ELF-1 (cell line): Measurements from ENCODE around the gene SH3BP4.
A peak's percentile ranks its signal among the peaks of the same experiment; 100 is the strongest.

ENCODE experiments used
- DNase-seq: peaks from one replicate; pipeline ENCODE4 v3.0.0-alpha.2; 2016; ENCODE audit warnings: low read depth, low spot score

SH3BP4 gene

DNA sequence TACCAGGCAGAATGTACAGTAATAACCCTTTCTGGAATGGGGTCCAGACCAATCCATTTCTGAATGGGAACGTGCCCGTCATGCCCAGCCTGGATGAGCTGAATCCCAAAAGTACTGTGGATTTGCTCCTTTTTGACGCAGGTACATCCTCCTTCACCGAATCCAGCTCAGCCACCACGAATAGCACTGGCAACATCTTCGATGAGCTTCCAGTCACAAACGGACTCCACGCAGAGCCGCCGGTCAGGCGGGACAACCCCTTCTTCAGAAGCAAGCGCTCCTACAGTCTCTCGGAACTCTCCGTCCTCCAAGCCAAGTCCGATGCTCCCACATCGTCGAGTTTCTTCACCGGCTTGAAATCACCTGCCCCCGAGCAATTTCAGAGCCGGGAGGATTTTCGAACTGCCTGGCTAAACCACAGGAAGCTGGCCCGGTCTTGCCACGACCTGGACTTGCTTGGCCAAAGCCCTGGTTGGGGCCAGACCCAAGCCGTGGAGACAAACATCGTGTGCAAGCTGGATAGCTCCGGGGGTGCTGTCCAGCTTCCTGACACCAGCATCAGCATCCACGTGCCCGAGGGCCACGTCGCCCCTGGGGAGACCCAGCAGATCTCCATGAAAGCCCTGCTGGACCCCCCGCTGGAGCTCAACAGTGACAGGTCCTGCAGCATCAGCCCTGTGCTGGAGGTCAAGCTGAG is 89.6 kb downstream of the SH3BP4 start:
- no peak for DNase-seq

DNA sequence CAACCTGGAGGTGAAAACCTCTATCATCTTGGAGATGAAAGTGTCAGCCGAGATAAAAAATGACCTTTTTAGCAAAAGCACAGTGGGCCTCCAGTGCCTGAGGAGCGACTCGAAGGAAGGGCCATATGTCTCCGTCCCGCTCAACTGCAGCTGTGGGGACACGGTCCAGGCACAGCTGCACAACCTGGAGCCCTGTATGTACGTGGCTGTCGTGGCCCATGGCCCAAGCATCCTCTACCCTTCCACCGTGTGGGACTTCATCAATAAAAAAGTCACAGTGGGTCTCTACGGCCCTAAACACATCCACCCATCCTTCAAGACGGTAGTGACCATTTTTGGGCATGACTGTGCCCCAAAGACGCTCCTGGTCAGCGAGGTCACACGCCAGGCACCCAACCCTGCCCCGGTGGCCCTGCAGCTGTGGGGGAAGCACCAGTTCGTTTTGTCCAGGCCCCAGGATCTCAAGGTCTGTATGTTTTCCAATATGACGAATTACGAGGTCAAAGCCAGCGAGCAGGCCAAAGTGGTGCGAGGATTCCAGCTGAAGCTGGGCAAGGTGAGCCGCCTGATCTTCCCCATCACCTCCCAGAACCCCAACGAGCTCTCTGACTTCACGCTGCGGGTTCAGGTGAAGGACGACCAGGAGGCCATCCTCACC is 90.2 kb downstream of the SH3BP4 start:
- no peak for DNase-seq

DNA sequence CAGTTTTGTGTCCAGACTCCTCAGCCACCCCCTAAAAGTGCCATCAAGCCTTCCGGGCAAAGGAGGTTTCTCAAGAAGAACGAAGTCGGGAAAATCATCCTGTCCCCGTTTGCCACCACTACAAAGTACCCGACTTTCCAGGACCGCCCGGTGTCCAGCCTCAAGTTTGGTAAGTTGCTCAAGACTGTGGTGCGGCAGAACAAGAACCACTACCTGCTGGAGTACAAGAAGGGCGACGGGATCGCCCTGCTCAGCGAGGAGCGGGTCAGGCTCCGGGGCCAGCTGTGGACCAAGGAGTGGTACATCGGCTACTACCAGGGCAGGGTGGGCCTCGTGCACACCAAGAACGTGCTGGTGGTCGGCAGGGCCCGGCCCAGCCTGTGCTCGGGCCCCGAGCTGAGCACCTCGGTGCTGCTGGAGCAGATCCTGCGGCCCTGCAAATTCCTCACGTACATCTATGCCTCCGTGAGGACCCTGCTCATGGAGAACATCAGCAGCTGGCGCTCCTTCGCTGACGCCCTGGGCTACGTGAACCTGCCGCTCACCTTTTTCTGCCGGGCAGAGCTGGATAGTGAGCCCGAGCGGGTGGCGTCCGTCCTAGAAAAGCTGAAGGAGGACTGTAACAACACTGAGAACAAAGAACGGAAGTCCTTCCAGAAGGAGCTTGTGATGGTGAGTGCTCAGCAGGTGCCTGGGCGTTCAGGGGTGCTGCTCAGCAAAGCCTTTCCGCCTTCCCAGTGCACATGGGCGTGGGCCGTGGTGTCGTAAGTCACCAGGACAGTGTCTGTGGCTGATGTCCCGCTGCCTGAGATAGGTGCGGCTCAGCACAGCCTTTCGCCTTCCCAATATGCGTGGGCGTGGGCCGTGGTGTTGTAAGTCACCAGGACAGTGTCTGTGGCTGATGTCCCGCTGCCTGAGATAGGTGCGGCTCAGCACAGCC is 91.0 kb downstream of the SH3BP4 start:
- no peak for DNase-seq

DNA sequence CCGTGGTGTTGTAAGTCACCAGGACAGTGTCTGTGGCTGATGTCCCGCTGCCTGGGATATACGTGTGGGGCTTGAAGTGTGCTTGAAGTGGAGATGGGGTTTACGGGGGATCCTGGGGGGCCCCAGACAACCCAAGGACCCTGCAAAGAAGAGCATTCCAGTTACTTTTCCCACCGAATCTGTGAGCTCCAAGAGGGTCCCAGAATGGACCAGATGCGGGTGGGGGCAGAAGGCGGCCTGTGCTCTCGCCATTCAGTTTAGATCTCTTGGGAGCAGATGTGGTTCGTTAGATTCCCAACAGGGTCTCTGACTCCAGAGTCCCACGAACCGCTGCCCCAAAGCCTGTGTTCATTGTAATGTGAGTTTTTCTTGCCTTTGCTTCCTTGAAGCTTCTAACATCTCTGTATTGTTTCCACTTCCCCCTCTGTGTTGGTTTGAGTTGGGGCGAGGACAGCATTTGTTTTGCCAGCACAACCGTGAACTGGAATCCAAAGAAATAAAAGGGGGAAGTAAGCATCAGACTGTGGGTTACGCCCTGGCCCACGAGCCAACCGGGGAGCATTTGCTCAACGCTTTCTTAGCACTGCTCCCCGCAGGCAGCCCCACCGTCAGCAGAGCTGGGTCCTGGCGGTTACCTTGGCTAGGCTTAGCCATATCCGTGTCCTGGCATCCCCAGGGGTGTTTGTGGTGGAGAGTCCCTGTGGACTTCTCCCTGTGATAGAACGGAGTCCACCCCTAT is 92.1 kb downstream of the SH3BP4 start:
- DNase-seq: no peak

DNA sequence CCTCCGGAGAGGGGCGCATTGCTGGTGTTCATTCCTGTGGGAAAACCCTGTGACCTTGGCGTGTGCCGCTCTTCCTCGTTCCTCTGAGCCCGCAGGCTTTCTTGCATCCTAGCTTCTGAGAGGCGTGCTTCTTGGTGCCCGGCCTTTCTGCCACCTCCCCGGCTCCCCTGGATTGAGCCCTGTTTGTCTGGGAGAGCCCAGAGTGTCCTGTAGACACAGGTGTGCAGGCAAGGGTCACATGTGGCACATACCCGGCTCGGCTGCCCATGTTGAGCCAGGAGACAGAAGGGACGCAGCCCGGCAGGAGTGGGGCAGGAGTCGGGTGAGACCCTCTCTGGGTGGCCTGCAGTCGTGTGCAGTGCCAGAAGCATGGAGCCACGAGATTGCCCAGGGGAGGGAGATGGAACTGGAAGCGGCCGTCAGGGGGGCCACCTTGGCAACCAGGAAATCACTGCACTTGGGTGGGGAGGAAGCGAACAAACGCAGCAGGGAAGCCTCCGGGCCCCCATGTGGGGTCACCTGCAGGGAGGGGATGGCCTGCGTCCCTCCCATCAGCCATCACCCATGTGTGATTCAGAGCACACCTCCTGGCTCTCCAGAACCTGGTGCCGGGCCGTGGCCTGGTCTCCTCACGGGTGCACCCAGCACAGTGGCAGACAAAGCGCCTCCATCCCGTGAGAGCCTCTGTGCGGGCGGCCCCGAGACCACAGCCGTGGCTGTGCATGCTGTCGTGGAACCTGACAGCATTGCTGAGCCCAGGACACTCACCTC is 92.9 kb downstream of the SH3BP4 start:
- no peak for DNase-seq

DNA sequence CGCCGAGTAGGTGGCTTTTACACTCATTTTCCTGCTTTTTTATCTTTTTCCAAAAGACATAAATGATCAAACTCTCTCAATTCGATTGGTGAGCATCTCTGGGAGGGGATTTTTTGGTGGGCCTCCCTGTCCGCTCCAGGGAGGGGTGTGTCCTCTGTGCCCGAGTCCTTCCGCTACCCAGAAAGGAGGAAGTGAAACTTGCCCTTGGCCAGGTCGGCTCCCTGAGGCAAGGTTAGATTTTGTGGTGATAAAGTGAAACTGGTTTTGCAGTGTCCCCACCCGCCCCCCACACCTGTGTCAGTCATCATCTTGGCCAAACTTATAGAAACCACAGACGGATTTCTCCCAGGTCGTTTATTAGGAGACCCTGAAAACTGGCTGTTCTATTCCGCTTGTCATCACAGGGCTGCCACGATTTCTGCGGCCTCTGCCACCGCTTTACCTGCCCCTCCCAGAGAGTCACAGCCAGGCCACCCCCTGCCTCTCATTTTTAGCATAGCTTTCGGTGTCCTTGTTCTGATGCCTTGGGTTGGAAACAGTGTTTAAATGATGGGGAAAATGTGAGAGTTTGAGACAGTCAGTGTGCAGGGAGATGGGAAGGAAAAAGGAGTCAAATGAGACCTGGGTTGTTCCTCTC is 93.6 kb downstream of the SH3BP4 start:
- no peak for DNase-seq

DNA sequence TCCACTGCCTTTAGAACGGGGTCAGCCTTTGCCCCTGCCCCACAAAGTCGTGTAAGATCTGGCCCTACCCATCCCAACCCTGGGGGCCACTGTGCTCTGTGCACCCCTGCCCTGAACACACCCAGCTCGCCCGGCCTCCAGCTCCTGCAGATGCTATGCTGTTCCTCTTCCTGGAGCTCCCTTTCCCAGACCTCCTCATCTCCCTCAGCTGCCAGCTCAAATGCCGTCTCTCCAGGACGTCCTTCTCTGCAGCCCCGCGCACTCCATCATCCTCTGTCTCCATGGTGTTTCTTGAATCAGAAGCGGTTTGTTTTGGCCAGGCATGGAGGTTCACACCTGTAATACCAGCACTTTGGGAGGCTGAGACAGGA is 94.1 kb downstream of the SH3BP4 start:
- no peak for DNase-seq

DNA sequence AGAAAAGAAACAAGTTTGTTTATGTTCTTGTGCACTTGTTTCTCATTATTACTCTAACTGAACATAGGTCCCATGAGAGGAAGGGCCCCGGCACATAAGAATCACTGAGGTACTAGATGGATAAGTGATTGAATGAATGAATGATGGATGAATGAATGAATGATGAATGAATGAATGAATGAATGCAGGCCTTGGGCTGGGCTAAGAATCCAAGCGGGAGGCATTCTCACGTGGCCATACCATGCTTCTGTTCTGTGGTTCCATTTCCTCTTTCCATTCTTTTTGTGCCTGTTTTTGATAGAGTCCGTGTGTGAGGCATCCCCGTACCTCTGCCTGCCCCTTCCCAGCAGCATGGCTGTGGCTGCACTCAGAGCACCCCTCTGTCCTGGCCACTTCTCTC is 94.8 kb downstream of the SH3BP4 start:
- no peak for DNase-seq

DNA sequence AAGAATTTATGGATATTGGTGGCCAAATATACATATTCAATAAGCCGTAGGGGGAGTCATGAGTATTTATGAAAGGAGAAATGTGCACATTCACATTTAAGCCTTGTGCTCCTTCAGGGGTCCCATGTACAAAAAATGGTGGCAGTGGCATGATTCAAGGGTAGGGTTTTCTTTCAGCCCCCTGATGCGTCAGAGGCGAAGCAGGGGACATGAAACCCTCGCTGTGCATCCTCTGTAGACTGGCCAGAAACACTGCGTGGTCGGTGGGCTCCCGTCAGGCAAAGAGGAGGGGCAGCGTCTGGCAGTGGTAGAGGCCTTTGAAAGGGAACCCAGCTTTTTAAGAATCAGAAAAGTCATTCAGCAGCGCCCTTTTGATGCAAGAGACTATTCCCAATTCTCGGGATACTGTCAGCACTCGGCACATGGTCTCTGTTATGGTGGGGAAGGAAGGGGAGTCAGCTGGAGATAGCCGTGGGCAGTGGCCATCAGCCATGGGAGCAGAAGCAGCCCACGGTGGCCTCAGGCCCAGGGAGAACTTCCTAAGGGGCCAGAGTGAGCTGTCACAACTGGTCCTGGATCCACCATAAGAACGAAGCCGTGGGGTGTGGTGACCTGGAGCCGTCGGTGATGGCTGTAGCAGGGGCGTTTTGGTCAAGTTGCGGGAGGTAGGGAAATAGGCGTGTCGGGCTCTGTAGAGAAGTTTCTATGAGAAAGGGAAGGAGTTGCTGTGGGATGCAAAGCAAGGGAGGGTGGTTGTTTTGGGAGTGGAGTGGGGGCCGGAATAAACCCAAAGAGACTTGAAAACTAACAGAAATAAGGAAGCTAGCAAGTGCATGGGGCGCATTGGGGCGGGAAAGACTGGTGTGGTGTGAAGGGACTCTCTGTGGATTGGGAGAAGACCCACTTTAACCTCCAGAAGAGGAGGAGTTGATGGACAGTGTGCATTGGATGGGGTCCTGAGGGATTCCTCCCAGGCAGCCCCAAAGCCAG is 95.6 kb downstream of the SH3BP4 start:
- DNase-seq: no peak

DNA sequence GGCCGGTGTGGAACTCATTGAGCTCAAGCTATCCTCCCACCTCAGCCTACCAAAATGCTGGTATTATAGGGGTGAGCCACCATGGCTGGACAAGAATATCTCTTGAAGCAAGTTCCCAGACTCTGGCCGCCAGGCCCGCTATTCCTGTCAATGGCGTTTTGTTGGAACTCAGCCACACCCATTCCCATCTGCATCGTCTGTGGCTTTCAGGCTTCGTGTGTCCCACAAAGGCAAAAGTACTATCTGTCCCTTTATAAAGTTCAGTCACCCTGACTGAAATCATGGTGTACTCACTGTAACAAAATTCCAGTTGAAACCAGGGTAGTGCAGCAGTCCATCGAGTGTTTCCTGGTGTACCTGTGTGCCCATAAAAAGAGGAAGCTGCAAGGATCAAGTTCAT is 96.7 kb downstream of the SH3BP4 start:
- no peak for DNase-seq

DNA sequence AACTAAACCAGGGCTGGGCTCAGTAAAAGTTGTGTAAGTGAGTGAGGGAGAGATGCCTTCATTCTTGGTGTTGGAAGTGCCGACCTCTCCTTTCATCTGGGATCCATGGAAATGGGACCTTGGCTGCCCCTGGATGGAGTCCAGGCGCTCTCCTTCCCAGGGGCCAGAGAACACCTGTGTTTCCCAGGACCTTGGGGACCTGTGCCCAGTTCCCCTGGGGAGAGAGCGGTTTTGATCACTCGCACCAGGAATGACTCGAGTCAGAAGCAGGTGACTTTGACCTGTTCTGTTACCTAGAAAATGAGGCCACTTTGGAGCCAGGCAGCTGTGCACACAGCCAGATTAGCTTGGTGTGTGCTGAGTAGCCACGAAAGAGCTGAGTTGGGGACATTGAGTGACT is 97.3 kb downstream of the SH3BP4 start:
- DNase-seq: no peak

DNA sequence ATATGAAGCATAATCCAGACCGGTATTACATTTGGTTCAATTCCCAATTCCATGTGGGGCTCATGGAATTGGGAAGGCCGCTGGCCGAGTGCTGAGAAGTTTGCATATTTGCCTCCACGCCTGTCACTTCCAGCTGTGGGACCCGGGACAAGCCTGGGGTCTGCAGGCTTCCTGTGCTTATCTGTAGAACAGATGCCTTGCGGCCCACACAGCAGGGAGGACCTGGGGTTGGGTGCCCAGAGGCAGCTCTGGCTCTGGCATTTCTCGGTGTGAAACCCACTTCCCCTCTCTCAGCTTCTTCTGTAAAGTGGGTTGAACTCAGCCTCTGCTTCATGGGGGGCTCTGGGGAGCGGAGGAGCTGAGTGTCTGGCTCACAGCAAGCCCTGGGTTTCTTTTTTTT is 97.9 kb downstream of the SH3BP4 start:
- no peak for DNase-seq

DNA sequence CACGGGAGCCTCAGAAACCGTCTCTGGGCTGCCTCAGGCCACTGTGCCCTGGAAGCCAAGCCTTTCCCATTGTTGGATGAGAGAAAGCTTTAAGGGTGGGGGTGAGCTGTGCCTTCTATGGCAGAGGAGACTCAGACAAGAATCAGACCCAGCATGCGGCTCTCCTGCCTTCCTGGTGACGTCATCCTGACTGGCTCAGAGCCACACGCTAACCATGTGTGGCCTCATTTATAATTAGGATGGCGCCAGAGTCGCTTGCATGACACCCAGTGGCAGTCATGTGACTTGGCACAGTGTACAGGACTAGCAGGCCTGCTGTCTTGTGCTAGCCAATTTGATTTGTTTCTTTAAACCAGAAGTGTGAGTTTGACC is 99.1 kb downstream of the SH3BP4 start:
- DNase-seq: peak; percentile 76

DNA sequence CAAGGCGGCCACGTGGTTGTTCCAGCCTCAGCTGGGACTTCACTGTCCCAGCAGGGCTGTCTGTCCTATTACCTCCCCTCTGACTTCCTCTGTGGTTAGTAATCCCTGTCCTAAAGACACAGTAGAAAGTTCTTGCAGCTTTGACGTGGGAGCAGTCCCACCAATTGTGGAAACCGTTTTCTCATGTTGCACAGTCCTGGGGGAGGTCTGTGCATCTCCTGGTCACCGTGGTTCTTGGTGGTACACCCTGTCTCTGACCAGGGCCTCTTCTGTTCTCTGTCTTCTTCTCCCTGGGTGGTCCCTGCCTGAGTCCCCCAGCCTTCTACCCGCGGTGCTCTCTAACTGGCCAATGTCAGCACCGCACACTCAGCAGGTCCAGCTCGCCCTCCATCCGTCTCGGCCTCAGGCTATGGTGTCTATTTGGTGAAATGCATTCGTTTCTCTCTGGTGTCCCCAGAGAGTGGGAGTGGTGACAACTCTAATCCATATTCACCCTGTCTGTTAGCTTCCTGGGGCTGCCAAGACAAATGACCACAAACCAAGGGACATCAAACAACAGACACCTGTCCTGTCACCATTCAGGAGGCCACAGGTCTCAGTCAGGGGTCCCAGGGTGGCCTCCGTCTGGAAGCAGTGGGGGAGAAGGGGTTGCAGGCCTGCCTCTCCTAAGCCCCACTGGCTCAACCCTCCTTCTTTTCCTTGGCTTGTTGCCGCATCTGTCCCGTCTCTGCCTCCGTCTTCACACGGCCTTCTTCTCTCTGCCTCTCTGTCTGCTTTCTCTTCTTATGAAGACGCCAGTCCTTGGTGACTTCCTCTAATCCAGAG is 99.8 kb downstream of the SH3BP4 start:
- DNase-seq: no peak

DNA sequence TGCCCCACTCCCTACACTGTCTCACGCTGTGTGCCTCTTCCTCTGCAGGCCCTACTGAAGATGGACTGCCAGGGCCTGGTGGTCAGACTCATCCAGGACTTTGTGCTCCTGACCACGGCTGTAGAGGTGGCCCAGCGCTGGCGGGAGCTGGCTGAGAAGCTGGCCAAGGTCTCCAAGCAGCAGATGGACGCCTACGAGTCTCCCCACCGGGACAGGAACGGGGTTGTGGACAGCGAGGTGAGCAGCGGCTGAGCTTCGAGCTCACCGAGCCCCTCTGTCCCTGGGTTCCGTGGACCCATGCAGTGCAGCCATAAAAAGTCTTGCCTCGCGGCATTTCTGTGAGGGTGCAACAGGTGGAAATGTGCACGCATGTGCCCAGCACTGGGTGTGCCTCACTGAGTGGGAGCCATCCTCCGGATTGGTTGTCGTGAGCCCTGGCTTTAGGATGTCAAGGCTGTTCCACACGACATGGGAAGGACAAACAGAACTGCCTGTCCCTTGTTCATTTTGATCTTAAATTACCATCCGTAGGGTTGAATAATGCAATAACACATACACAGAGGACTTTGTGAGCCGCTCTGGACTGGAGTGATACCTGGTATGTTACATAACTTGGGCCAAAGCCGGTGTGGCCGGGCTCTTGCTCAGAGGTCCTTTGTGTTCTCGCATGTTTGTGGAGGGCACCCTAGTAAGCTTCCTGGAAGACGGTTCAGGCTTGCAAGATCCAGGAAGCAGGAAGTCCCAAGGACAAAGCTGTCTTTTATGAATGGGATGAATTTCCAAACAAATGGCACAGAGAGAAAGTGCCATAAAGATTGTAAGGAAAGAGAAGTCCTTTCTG is 100.9 kb downstream of the SH3BP4 start:
- DNase-seq: no peak

DNA sequence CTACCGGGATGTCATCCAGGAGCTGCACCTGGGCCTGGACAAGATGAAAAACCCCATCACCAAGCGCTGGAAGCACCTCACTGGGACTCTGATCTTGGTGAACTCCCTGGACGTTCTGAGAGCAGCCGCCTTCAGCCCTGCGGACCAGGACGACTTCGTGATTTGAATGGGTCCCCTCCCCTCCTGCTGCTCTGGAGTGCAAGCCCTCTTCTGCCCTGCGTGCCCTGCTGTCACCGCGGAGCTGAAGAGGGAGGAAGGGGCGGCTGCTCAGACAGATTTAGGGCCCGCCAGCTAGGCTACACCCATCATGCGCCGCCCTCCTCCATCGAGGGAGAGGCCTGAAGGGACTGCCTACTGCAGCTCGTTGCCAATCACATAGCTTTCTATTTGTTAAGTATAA is 101.8 kb downstream of the SH3BP4 start:
- DNase-seq: no peak

DNA sequence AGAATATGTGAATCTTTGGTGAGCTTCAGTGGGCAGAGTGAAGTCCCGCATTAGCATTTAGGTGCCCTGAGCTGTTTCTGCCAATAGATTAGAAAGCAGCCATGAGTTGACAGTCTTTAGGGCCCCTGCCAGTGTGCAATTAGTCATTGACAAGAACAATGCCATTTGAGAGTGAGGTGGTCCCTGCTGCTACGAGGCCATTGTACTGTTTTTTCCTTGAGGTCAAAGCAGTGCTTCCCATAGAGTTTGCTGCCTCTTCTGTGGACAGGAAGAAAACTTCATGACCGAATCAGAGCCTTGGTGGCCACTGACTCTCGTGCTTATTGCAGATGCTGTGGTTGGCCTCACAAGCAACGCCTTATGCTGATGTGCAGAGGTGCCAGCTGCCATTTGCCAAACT is 102.7 kb downstream of the SH3BP4 start:
- no peak for DNase-seq

DNA sequence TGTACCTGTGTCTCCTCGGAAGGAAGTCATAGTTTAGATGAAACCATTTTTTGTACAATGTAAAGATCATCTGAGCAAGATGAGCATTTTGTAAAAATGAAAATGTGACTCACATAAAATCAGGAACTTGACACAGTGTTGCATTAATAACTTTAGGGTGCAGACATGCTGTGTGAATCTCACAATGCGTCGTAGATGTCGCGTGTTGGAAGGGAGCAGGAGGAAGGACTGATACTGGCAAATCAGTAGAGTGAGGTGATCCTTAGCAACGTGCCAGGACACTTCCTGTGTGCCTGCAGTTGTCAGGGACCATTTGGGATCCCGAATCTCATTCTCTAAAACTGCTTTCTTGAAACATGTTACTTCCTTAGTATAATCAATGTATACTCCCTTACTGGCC is 103.1 kb downstream of the SH3BP4 start:
- DNase-seq: no peak
